ENCODE data around the gene RNF138.
"Not testable (repeated sequence)": the region's sequence is repeated elsewhere in the genome, so short reads cannot be mapped to it uniquely, and the experiment has no call there.

The RNF138 gene

GRCh38 chr18:32091724-32092421 is at the start of gene RNF138:
Gene RNF138, plus strand, starts transcription at chr18:32091874. Its CDS starts 903 bp downstream, at chr18:32092777.
- DNase-seq (ENCODE audit: extremely low read depth in 1 of 2, low read depth in 1 of 2): peak; percentile 76 to 80

- DNase-seq (ENCODE audit: extremely low read depth in 1 of 2, low read depth in 1 of 2): no peak
Observed at GRCh38 chr18:32042337-32042736, 49.3 kb upstream of the RNF138 start.

- DNase-seq (ENCODE audit: extremely low read depth in 1 of 2, low read depth in 1 of 2): no peak
Observed at GRCh38 chr18:32048507-32049091, 43.1 kb upstream of the RNF138 start.

GRCh38 chr18:32049393-32050171 is 42.1 kb upstream of the RNF138 start:
- DNase-seq (ENCODE audit: extremely low read depth in 1 of 2, low read depth in 1 of 2): peak in 1 of 2 donors; percentile 22

GRCh38 chr18:32056613-32057358 is 34.9 kb upstream of the RNF138 start:
- no peak for DNase-seq (ENCODE audit: extremely low read depth in 1 of 2, low read depth in 1 of 2)

DNA sequence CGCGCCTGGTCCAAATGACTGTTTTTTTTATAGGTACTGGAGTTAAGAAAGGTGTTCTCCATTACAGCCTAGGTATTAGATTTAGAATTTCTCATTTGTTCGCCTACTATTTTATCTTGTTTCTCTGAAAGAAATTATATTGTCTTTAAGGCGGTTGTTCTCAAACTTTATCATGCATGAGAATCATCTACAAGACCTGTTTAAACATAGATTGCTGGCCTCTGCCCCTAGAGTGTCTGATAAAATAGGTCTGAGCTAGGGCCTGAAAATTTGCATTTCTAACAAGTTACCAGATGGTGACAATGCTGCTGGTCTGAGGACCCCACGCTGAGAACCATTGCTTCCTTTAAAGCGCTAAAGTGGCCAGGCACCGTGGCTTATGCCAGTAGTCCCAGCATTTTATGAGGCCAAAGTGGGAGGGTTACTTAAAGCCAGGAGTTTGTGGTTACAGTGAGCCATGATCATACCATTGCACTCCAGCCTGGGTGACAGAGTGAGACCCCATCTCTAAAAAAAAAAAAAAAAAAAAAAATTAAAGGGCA is 34.0 kb upstream of the RNF138 start:
- DNase-seq (ENCODE audit: extremely low read depth in 1 of 2, low read depth in 1 of 2): no peak

- DNase-seq (ENCODE audit: extremely low read depth in 1 of 2, low read depth in 1 of 2): no peak
Observed at GRCh38 chr18:32060026-32060425, 31.6 kb upstream of the RNF138 start.

GRCh38 chr18:32067375-32068167 is 24.1 kb upstream of the RNF138 start:
- DNase-seq (ENCODE audit: extremely low read depth in 1 of 2, low read depth in 1 of 2): no peak

GRCh38 chr18:32072321-32072720 is 19.4 kb upstream of the RNF138 start:
- no peak for DNase-seq (ENCODE audit: extremely low read depth in 1 of 2, low read depth in 1 of 2)

GRCh38 chr18:32074206-32074605 is 17.5 kb upstream of the RNF138 start:
- DNase-seq (ENCODE audit: extremely low read depth in 1 of 2, low read depth in 1 of 2): no peak

DNA sequence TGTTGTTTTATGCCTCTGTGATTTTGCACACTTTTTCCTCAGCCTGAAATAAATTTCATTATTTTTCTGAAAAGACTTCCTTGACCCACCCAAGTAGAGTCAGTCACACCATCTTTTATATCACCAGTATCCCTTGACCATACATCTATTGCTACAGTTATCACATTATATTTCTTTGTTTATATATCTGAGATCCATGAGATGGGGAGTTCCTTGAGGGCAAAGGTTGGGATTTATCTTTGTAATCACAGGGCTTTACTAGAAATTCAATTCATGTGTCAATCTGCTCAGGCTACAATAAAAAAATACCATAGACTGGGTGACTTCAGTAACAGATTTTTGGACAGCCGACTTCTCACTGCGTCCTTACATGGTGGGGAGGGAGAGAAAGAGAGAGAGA is 12.8 kb upstream of the RNF138 start:
- no peak for DNase-seq (ENCODE audit: extremely low read depth in 1 of 2, low read depth in 1 of 2)

DNA sequence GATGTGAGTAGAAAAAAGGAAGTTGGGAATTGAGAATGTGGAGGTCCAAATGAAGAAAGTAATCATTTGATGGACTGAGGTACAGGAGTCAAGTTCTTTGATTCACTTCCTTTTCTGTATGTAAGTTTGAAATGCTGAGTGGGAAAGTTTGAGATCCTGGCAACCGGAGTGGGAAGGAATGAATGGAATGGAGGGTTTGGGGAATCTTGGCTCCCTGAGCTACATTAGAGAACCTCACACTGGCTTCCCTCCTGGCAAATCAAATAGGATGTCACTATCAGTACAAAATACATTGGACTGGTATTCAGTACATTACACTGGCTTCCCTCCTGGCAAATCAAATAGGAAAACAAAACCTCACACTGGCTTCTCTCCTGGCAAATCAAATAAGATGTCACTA is 9.8 kb upstream of the RNF138 start:
- DNase-seq (ENCODE audit: extremely low read depth in 1 of 2, low read depth in 1 of 2): no peak

DNA sequence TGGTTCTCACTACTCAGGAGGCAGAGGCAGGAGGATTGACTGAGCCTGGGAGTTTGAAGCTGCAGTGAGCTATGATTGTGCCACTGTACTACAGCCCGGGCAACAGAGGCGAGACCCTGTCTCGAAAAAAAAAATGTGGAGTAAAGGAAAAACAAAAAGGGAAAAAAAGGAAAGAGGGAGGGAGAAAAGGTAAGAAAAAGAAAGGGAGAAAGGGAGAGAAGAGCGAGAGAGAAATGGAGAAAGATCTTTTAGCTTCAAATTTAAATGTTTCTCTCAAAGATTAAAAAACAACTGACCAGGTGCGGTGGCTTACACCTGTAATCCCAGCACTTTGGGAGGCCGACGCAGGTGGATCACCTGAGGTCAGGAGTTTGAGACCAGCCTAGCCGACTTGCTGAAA is 7.9 kb upstream of the RNF138 start:
- DNase-seq (ENCODE audit: extremely low read depth in 1 of 2, low read depth in 1 of 2): no peak

GRCh38 chr18:32086881-32087280 is 4.8 kb upstream of the RNF138 start:
- no peak for DNase-seq (ENCODE audit: extremely low read depth in 1 of 2, low read depth in 1 of 2)

- DNase-seq (ENCODE audit: extremely low read depth in 1 of 2, low read depth in 1 of 2): not testable (repeated sequence)
Observed at GRCh38 chr18:32090831-32091230, 843 bp upstream of the RNF138 start.

GRCh38 chr18:32091325-32091723 is 350 bp upstream of the RNF138 start:
- DNase-seq (ENCODE audit: extremely low read depth in 1 of 2, low read depth in 1 of 2): no peak

- DNase-seq (ENCODE audit: extremely low read depth in 1 of 2, low read depth in 1 of 2): peak; percentile 98 to 99
Observed at GRCh38 chr18:32092422-32093101, 888 bp downstream of the RNF138 start.

DNA sequence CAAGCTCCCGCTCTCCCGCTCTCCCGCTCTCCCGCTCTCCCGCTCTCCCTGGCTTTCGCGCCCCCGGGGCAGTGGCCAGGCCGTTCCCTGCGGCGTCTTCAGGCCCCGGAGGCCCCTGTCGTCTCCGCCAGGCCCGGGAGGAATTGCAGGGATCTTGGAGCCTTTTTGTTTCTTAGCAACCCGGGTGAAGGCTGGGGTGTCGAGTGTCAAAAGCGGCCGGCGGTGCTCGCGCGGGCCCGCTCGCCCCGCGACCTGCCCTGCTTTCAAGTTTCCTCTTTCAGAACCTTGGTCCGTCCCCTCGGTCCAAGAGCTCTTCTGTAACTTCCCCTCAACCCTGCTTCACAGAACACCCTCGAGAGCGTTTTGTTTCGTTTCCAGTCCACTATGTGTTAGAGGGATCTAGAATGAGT is 1.4 kb downstream of the RNF138 start:
- no peak for DNase-seq (ENCODE audit: extremely low read depth in 1 of 2, low read depth in 1 of 2)

- DNase-seq (ENCODE audit: extremely low read depth in 1 of 2, low read depth in 1 of 2): no peak
Observed at GRCh38 chr18:32093523-32093922, 1.8 kb downstream of the RNF138 start.

All from activated CD8-positive, alpha-beta memory T cell treated with anti-CD3 and anti-CD28 coated beads for 1 hour (primary cell).